GM12872 (cell line): ENCODE data around the gene UACA.

Experiments
- CTCF ChIP-seq: IDR thresholded peaks from 3 replicates; pipeline ENCODE4 v1.5.1; 2011; ENCODE audit warnings: low read depth, mild to moderate bottlenecking, low read length, moderate library complexity; ENCODE audit not compliant: insufficient read depth

The UACA gene

GRCh38 chr15:70687482-70687881, 75.9 kb downstream of the UACA start:
- TF ChIP-seq CTCF = no peak

GRCh38 chr15:70680817-70681216, 82.5 kb downstream of the UACA start:
- TF ChIP-seq CTCF = no peak

- no peak for TF ChIP-seq CTCF
Observed at GRCh38 chr15:70679919-70680231, 83.5 kb downstream of the UACA start.

- no peak for TF ChIP-seq CTCF
Observed at GRCh38 chr15:70672081-70672480, 91.3 kb downstream of the UACA start.

GRCh38 chr15:70670680-70671079, 92.7 kb downstream of the UACA start:
- TF ChIP-seq CTCF = peak; percentile 11; the same call in 1 of the 3 replicates

- TF ChIP-seq CTCF = no peak
Observed at GRCh38 chr15:70669966-70670658, 93.2 kb downstream of the UACA start.

GRCh38 chr15:70669006-70669602, 94.3 kb downstream of the UACA start:
- no peak for TF ChIP-seq CTCF
